Sigmoid colon (tissue), 7 donors: ENCODE measurements around the gene STRN. TPM values are rescaled to one million over a fixed set of nuclear protein-coding genes. Genes with fewer than 3 reads are reported as not detected.

ENCODE experiments used
- DNase-seq: peaks from one replicate; pipeline ENCODE4 v3.0.0-alpha.2; 2019
- H3K27ac ChIP-seq, 4 donors: fragments of 200-600 bp; sonication (generic); one replicate each; pipeline ENCODE4 v1.5.1; 2016 to 2019; ENCODE audit warnings: mild to moderate bottlenecking in 1 of 4
- H3K27me3 ChIP-seq, 3 donors: fragments of 200-600 bp; sonication (generic); one replicate each; pipeline ENCODE4 v1.5.1; 2019; ENCODE audit warnings: mild to moderate bottlenecking in 1 of 3
- H3K36me3 ChIP-seq, 4 donors: fragments of 200-600 bp; sonication (generic); one replicate each; pipeline ENCODE4 v1.5.1; 2016 to 2019
- H3K4me1 ChIP-seq, 4 donors: fragments of 200-600 bp; sonication (generic); one replicate each; pipeline ENCODE4 v1.5.1; 2017 to 2019
- H3K4me3 ChIP-seq, 4 donors: fragments of 200-600 bp; sonication (generic); one replicate each; pipeline ENCODE4 v1.5.1; 2017 to 2019; ENCODE audit warnings: mild to moderate bottlenecking in 2 of 4, moderate library complexity in 1 of 4
- H3K9me3 ChIP-seq, 4 donors: fragments of 200-600 bp in 3 of 4; sonication (generic) in 3 of 4; one replicate each; pipeline versions ENCODE4 v1.5.1 to v1.6.1; 2013 to 2019
- CTCF ChIP-seq, 4 experiments: fragments of 450-650 bp in 3 of 4; fragments of 200-600 bp in 1 of 4; IDR thresholded peaks; one replicate each; pipeline ENCODE4 v1.5.1; 2016 to 2019; ENCODE audit warnings: antibody characterized with exemption in 4 of 4, mild to moderate bottlenecking in 3 of 4, moderate library complexity in 2 of 4
- EP300 ChIP-seq, 4 donors: sonication (generic); formaldehyde crosslinking; IDR thresholded peaks; one replicate each; pipeline ENCODE4 v1.6.1; 2017; ENCODE audit warnings: antibody characterized with exemption in 4 of 4
- POLR2A ChIP-seq, 2 donors: fragments of 450-650 bp; IDR thresholded peaks; one replicate each; pipeline ENCODE4 v1.6.1; 2016; ENCODE audit warnings: antibody characterized with exemption in 2 of 2, mild to moderate bottlenecking in 2 of 2, moderate library complexity in 2 of 2
- POLR2AphosphoS5 ChIP-seq, 4 donors: sonication (generic); formaldehyde crosslinking; IDR thresholded peaks; one replicate each; pipeline ENCODE4 v1.6.1; 2017; ENCODE audit warnings: antibody characterized with exemption in 4 of 4
- WGBS, 2 donors: extraction: QIAGEN DNeasy Blood & Tissue Kit; methylation state at CpG; one replicate each; pipeline ENCODE4 v1.1.7; 2013; 5-methylcytosine and 5-hydroxymethylcytosine counted together
- intact Hi-C: fragments of 100-400 bp; cut with DNase I; formaldehyde crosslinking; loops from one replicate; pipeline ENCODE4 v1.15.1; 2023
- polyA plus RNA-seq, 3 donors: library from polyadenylated mRNA; stranded (reverse); fragments of 200-250 nt; gene quantifications; one replicate each; pipeline ENCODE4 v1.2.3, GENCODE V29; 2013
- small RNA-seq, 3 donors: library from RNA; depleted of rRNA; stranded (forward); fragments of <200 nt; gene quantifications; one replicate each; pipeline ENCODE3, GENCODE V24; 2016
- total RNA-seq, 4 donors: library from RNA; depleted of rRNA; stranded (reverse); fragments of >200 nt; gene quantifications; one replicate each; pipeline ENCODE4 v1.1.0, GENCODE V29; 2016
- donor health status: healthy with polysubstance abuse.
- donor health status: Bipolar disorder and iron deficiency.
- donor health status: healthy.

The STRN gene
- total and polyA plus RNA-seq, 7 donors, result 7.8 to 20.9 (median 14.9) TPM

GRCh38 chr2:36802952-36803351 is 163.4 kb downstream of the STRN start:
- Histone ChIP-seq H3K9me3 (peaks cover 0 to 14% (median 0%) of the 10 kb centered on the region in 4 donors), H3K4me3 (no peak overlapping the region), H3K36me3 (no peaks in the 10 kb centered on the region), H3K27ac (no peak overlapping the region), H3K4me1 (no peaks in the 10 kb centered on the region), H3K27me3 (no peaks in the 10 kb centered on the region)
- intact Hi-C loops, result no loop called here
- DNase-seq, result no peak
- no peak for TF ChIP-seq POLR2A (IDR thresholded peaks at IDR 0.05)
- 84 to 92% methylated on average over 3 of the region's 3 CpGs for WGBS, 2 donors

- 88 to 93% methylated on average over 6 of the region's 6 CpGs for WGBS, 2 donors
- no peaks in the 10 kb centered on the region for H3K36me3 ChIP-seq
- no peak overlapping the region for H3K27ac ChIP-seq
- no peaks in the 10 kb centered on the region for H3K27me3 ChIP-seq
- peaks cover 0 to 14% (median 0%) of the 10 kb centered on the region in 4 donors for H3K9me3 ChIP-seq
- DNase-seq, result no peak
- TF ChIP-seq POLR2AphosphoS5 (IDR thresholded peaks at IDR 0.05) (no peak), CTCF (IDR thresholded peaks at IDR 0.05) (no peak), POLR2A (IDR thresholded peaks at IDR 0.05) (no peak), EP300 (IDR thresholded peaks at IDR 0.05) (no peak)
- H3K4me3 ChIP-seq, result no peak overlapping the region
- intact Hi-C loops, result no loop called here
- no peaks in the 10 kb centered on the region for H3K4me1 ChIP-seq
Observed at GRCh38 chr2:36801088-36801487, 165.2 kb downstream of the STRN start.

GRCh38 chr2:36800381-36800780 is 166.0 kb downstream of the STRN start:
- no peak overlapping the region for H3K27ac ChIP-seq
- H3K36me3 ChIP-seq, result no peaks in the 10 kb centered on the region
- intact Hi-C loops, result no loop called here
- peaks cover 0 to 14% (median 0%) of the 10 kb centered on the region in 4 donors for H3K9me3 ChIP-seq
- no peak for DNase-seq
- 91 to 93% methylated on average over 11 of the region's 11 CpGs for WGBS, 2 donors
- TF ChIP-seq CTCF (IDR thresholded peaks at IDR 0.05), result no peak
- TF ChIP-seq EP300 (IDR thresholded peaks at IDR 0.05), result no peak
- no peak for TF ChIP-seq POLR2A (IDR thresholded peaks at IDR 0.05)
- TF ChIP-seq POLR2AphosphoS5 (IDR thresholded peaks at IDR 0.05), result no peak
- H3K4me3 ChIP-seq, result no peak overlapping the region
- no peaks in the 10 kb centered on the region for H3K27me3 ChIP-seq
- H3K4me1 ChIP-seq, result no peaks in the 10 kb centered on the region

GRCh38 chr2:36798724-36799123 is 167.6 kb downstream of the STRN start:
- no peaks in the 10 kb centered on the region for H3K36me3 ChIP-seq
- DNase-seq, result no peak
- no peak overlapping the region for H3K4me3 ChIP-seq
- no peaks in the 10 kb centered on the region for H3K4me1 ChIP-seq
- no peak overlapping the region for H3K27ac ChIP-seq
- no peaks in the 10 kb centered on the region for H3K27me3 ChIP-seq
- intact Hi-C loops, result no loop called here
- peaks cover 0 to 11% (median 0%) of the 10 kb centered on the region in 4 donors for H3K9me3 ChIP-seq
- no peak for TF ChIP-seq POLR2AphosphoS5 (IDR thresholded peaks at IDR 0.05)
- no peak for TF ChIP-seq POLR2A (IDR thresholded peaks at IDR 0.05)
- no peak for TF ChIP-seq EP300 (IDR thresholded peaks at IDR 0.05)
- no peak for TF ChIP-seq CTCF (IDR thresholded peaks at IDR 0.05)
- 86 to 87% methylated on average over 3 of the region's 3 CpGs for WGBS, 2 donors

GRCh38 chr2:36797324-36798070 is 168.8 kb downstream of the STRN start:
- no peak for DNase-seq
- H3K4me1 ChIP-seq, result no peaks in the 10 kb centered on the region
- TF ChIP-seq POLR2A (IDR thresholded peaks at IDR 0.05) (no peak), CTCF (IDR thresholded peaks at IDR 0.05) (no peak), EP300 (IDR thresholded peaks at IDR 0.05) (no peak), POLR2AphosphoS5 (IDR thresholded peaks at IDR 0.05) (no peak)
- no peak overlapping the region for H3K27ac ChIP-seq
- H3K27me3 ChIP-seq, result no peaks in the 10 kb centered on the region
- H3K36me3 ChIP-seq, result no peaks in the 10 kb centered on the region
- intact Hi-C loops, result no loop called here
- no peak overlapping the region for H3K4me3 ChIP-seq
- no peaks in the 10 kb centered on the region for H3K9me3 ChIP-seq
- 81% methylated on average over 6 of the region's 6 CpGs for WGBS, 2 donors

Small RNA genes within 50 kb of the gene (small RNA-seq; reads per million reads assigned to genes)
- gene RNU6-577P, result 0 reads per million in 3 donors

Other genes with a start within 250 kb of the STRN start
- gene HEATR5B, start 117.8 kb upstream of the STRN start, total RNA-seq, result 10 to 100 TPM; 16.6 to 24.7 (median 22.2) TPM
- gene HEATR5B, start 117.8 kb upstream of the STRN start, polyA plus RNA-seq, result 1 to 10 TPM; 3.0 to 8.7 (median 3.7) TPM
- 10 to 100 TPM in 2 of 4 donors, 1 to 10 TPM in 2; 4.7 to 11.8 (median 7.8) TPM for gene GPATCH11, start 118.0 kb upstream of the STRN start, total RNA-seq
- 1 to 10 TPM; 3.7 to 6.2 (median 4.8) TPM for gene GPATCH11, start 118.0 kb upstream of the STRN start, polyA plus RNA-seq
- gene EIF2AK2, start 190.4 kb upstream of the STRN start, total RNA-seq, result 10 to 100 TPM; 26.9 to 38.5 (median 34.2) TPM
- 10 to 100 TPM in 1 of 3 donors, 1 to 10 TPM in 2; 4.8 to 15.5 (median 8.8) TPM for gene EIF2AK2, start 190.4 kb upstream of the STRN start, polyA plus RNA-seq
- gene SULT6B1, start 222.1 kb upstream of the STRN start, total RNA-seq, result not detected
- gene SULT6B1, start 222.1 kb upstream of the STRN start, polyA plus RNA-seq, result not detected
- 10 to 100 TPM; 23.0 to 42.2 (median 38.1) TPM for gene CEBPZOS, start 230.0 kb upstream of the STRN start, total RNA-seq
- 10 to 100 TPM; 24.0 to 38.8 (median 35.8) TPM for gene CEBPZOS, start 230.0 kb upstream of the STRN start, polyA plus RNA-seq